ENCODE data around the gene DLX3. TPM values are rescaled to one million over a fixed set of nuclear protein-coding genes. Genes with fewer than 3 reads are reported as not detected.

The DLX3 gene
- polyA plus RNA-seq, 1 donor from 2014 or later = not detected

GRCh38 chr17:49969134-49969759 is 25.8 kb downstream of the DLX3 start, which contains the start of gene DLX4:
Gene DLX4 (plus strand): TSS chr17:49969190. CDS start chr17:49969469, 279 bp downstream.
- H4K20me1 ChIP-seq (ENCODE audit: insufficient read depth) = no peaks in the 10 kb centered on the region
- H2AFZ ChIP-seq (ENCODE audit: low read depth, low read length) = no peak within 1 kb of the TSS
- H3K79me2 ChIP-seq (replicated peaks; ENCODE audit: insufficient read depth, low read length) = no peaks in the 10 kb centered on the region
- TF ChIP-seq EZH2 (IDR thresholded peaks at IDR 0.05; ENCODE audit: borderline replicate concordance, insufficient read depth, low read length, poor library complexity, severe bottlenecking) (no peak), TAF1 (IDR thresholded peaks at IDR 0.05; ENCODE audit: low read depth) (no peak), CTCF (IDR thresholded peaks at IDR 0.05; ENCODE audit: poor library complexity, severe bottlenecking) (no peak), RAD21 (conservative IDR thresholded peaks at IDR 0.05) (no peak), EP300 (conservative IDR thresholded peaks at IDR 0.05; ENCODE audit: poor library complexity, severe bottlenecking) (no peak)
- peak within 1 kb of the TSS; percentile 58 for H3K4me3 ChIP-seq (ENCODE audit: low read length)
- no peak within 1 kb of the TSS for H3K9ac ChIP-seq (ENCODE audit: low read length)
- H3K9me3 ChIP-seq (ENCODE audit: low read length) = no peaks in the 10 kb centered on the region
- H3K27ac ChIP-seq (ENCODE audit: low read length) = no peak within 1 kb of the TSS
- no peaks in the 10 kb centered on the region for H3K36me3 ChIP-seq (ENCODE audit: insufficient read depth, low read length)
- peaks cover 100% of the 10 kb centered on the region for H3K27me3 ChIP-seq (ENCODE audit: insufficient read depth, low read depth, low read length)
- H3K4me2 ChIP-seq (ENCODE audit: low read length) = peak within 1 kb of the TSS; percentile 35
- no peaks in the 10 kb centered on the region for H3K9me2 ChIP-seq (ENCODE audit: insufficient read depth, low read length)
- H3F3A ChIP-seq (ENCODE audit: insufficient read depth, low read length, poor library complexity, severe bottlenecking) = no peaks in the 10 kb centered on the region

DNA sequence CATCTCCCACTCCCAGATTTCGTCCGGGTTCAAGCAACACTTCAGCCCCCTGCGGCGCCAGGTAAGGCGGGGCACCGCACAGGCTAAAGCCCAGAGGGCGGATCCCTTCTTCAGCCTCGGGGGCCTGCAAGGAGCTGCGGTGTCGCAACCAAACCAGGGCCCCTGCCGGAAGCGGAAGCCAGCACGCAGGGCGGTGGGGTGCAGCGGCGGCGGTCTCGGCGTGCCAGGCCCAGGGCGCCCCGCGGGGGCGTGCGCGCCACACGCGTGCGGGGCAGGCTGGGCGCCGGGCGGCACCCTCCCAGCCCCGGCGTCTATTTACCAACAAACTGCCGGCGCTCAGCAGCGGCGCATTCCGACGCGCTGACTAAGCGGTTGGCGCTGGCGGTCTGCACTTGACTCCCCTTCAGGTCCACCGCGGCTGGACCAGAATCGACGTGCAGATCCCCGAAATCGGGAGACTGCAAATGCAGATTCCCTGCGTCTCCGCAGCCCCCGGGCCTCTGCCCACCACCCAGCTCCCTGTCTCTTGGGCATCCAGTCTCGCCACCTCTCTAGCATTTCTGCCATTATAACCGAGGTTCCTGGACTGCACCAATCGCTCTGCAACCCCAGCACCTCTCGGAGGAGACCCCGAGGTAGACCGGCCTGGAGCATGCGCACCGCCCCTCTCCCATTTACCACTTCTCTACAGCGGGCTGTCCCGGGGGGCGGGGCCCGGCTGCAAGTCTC is 26.5 kb downstream of the DLX3 start:
- Histone ChIP-seq H3F3A (ENCODE audit: insufficient read depth, low read length, poor library complexity, severe bottlenecking) (no peaks in the 10 kb centered on the region), H3K36me3 (ENCODE audit: insufficient read depth, low read length) (no peaks in the 10 kb centered on the region), H4K20me1 (ENCODE audit: insufficient read depth) (no peaks in the 10 kb centered on the region), H3K9ac (ENCODE audit: low read length) (no peak overlapping the region), H3K27ac (ENCODE audit: low read length) (no peak overlapping the region), H3K79me2 (replicated peaks; ENCODE audit: insufficient read depth, low read length) (no peaks in the 10 kb centered on the region), H3K27me3 (ENCODE audit: insufficient read depth, low read depth, low read length) (peaks cover 100% of the 10 kb centered on the region), H3K9me3 (ENCODE audit: low read length) (no peaks in the 10 kb centered on the region), H3K4me3 (ENCODE audit: low read length) (peak overlapping the region; percentile 58), H3K9me2 (ENCODE audit: insufficient read depth, low read length) (no peaks in the 10 kb centered on the region), H3K4me2 (ENCODE audit: low read length) (peak overlapping the region; percentile 35), H2AFZ (ENCODE audit: low read depth, low read length) (no peak overlapping the region)
- TF ChIP-seq RAD21 (conservative IDR thresholded peaks at IDR 0.05) (no peak), TAF1 (IDR thresholded peaks at IDR 0.05; ENCODE audit: low read depth) (no peak), MXI1 (conservative IDR thresholded peaks at IDR 0.05; ENCODE audit: poor library complexity, severe bottlenecking) (no peak), CTCF (IDR thresholded peaks at IDR 0.05; ENCODE audit: poor library complexity, severe bottlenecking) (no peak), EZH2 (IDR thresholded peaks at IDR 0.05; ENCODE audit: borderline replicate concordance, insufficient read depth, low read length, poor library complexity, severe bottlenecking) (no peak)
- TF ChIP-seq, protein P1, sequence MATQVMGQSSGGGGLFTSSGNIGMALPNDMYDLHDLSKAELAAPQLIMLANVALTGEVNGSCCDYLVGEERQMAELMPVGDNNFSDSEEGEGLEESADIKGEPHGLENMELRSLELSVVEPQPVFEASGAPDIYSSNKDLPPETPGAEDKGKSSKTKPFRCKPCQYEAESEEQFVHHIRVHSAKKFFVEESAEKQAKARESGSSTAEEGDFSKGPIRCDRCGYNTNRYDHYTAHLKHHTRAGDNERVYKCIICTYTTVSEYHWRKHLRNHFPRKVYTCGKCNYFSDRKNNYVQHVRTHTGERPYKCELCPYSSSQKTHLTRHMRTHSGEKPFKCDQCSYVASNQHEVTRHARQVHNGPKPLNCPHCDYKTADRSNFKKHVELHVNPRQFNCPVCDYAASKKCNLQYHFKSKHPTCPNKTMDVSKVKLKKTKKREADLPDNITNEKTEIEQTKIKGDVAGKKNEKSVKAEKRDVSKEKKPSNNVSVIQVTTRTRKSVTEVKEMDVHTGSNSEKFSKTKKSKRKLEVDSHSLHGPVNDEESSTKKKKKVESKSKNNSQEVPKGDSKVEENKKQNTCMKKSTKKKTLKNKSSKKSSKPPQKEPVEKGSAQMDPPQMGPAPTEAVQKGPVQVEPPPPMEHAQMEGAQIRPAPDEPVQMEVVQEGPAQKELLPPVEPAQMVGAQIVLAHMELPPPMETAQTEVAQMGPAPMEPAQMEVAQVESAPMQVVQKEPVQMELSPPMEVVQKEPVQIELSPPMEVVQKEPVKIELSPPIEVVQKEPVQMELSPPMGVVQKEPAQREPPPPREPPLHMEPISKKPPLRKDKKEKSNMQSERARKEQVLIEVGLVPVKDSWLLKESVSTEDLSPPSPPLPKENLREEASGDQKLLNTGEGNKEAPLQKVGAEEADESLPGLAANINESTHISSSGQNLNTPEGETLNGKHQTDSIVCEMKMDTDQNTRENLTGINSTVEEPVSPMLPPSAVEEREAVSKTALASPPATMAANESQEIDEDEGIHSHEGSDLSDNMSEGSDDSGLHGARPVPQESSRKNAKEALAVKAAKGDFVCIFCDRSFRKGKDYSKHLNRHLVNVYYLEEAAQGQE (IDR thresholded peaks at IDR 0.05; ENCODE audit: borderline replicate concordance) = no peak

Data from neural cell (in vitro differentiated cells).